Thyroid gland (tissue), 4 donors: Measurements from ENCODE around the gene BICDL2. TPM values are rescaled to one million over a fixed set of nuclear protein-coding genes. Genes with fewer than 3 reads are reported as not detected.

Experiments used
- DNase-seq, 2 donors: peaks; one replicate each; pipeline ENCODE4 v3.0.0-alpha.2; 2019
- H3K27ac ChIP-seq, 3 donors: fragments of 200-600 bp; sonication (generic); 1 replicate in 2 of 3; 2 replicates in 1 of 3; pipeline ENCODE4 v1.5.1; 2016 to 2019; ENCODE audit warnings: mild to moderate bottlenecking in 1 of 3, moderate library complexity in 1 of 3
- H3K27me3 ChIP-seq: fragments of 200-600 bp; sonication (generic); one replicate; pipeline ENCODE4 v1.5.1; 2019
- H3K36me3 ChIP-seq, 2 donors: fragments of 200-600 bp; sonication (generic); one replicate each; pipeline ENCODE4 v1.5.1; 2016 to 2019
- H3K4me1 ChIP-seq, 2 donors: fragments of 200-600 bp; sonication (generic); one replicate each; pipeline ENCODE4 v1.5.1; 2017 to 2019
- H3K4me3 ChIP-seq, 3 donors: fragments of 200-600 bp; sonication (generic); replicated peaks in 1 of 3; 1 replicate in 2 of 3; 2 replicates in 1 of 3; pipeline ENCODE4 v1.5.1; 2016; ENCODE audit warnings: mild to moderate bottlenecking in 1 of 3
- H3K9me3 ChIP-seq: fragments of 200-600 bp; sonication (generic); one replicate; pipeline ENCODE4 v1.5.1; 2017
- CTCF ChIP-seq, 6 experiments: fragments of 200-600 bp in 3 of 6; fragments of 450-650 bp in 3 of 6; sonication (generic) in 3 of 6; IDR thresholded peaks; one replicate each; pipeline ENCODE4 v1.5.1; 2016 to 2019; ENCODE audit warnings: antibody characterized with exemption in 6 of 6, mild to moderate bottlenecking in 2 of 6, inconsistent platforms in 1 of 6, moderate library complexity in 1 of 6
- POLR2A ChIP-seq, 2 donors: fragments of 450-650 bp; IDR thresholded peaks; one replicate each; pipeline ENCODE4 v1.6.1; 2017; ENCODE audit warnings: antibody characterized with exemption in 2 of 2, mild to moderate bottlenecking in 2 of 2, moderate library complexity in 1 of 2
- WGBS, 2 donors: methylation state at CpG; one replicate each; pipeline ENCODE4 v1.1.5; 2017; 5-methylcytosine and 5-hydroxymethylcytosine counted together
- intact Hi-C: fragments of 100-400 bp; cut with DNase I; formaldehyde crosslinking; loops from one replicate; pipeline ENCODE4 v1.15.1; 2023
- total RNA-seq, 4 donors: library from RNA; depleted of rRNA; stranded (reverse); fragments of >200 nt; gene quantifications; one replicate each; pipeline ENCODE4 v1.2.3, GENCODE V29; 2016

Gene BICDL2
- total RNA-seq, 4 donors from 2014 or later, result 7.3 to 17.8 (median 14.6) TPM

GRCh38 chr16:3044708-3045107 lies 8.0 kb upstream of the BICDL2 start:
- Histone ChIP-seq H3K27ac (no peak overlapping the region), H3K4me1 (peaks cover 10 to 20% of the 10 kb centered on the region in 2 donors), H3K9me3 (no peaks in the 10 kb centered on the region), H3K27me3 (peaks cover 31% of the 10 kb centered on the region), H3K36me3 (no peaks in the 10 kb centered on the region), H3K4me3 (no peak overlapping the region)
- no peak for DNase-seq
- WGBS, 2 donors, result 86 to 89% methylated on average over 6 of the region's 6 CpGs
- intact Hi-C loops, result no loop called here
- TF ChIP-seq CTCF (IDR thresholded peaks at IDR 0.05) (no peak), POLR2A (IDR thresholded peaks at IDR 0.05) (no peak)

- peaks cover 13 to 26% of the 10 kb centered on the region in 2 donors for H3K4me1 ChIP-seq
- TF ChIP-seq CTCF (IDR thresholded peaks at IDR 0.05) (no peak), POLR2A (IDR thresholded peaks at IDR 0.05) (no peak)
- no peaks in the 10 kb centered on the region for H3K9me3 ChIP-seq
- no peak overlapping the region for H3K27ac ChIP-seq
- DNase-seq, result no peak
- H3K36me3 ChIP-seq, result no peaks in the 10 kb centered on the region
- WGBS, 2 donors, result 83 to 91% methylated on average over 3 of the region's 3 CpGs
- intact Hi-C loops, result no loop called here
- H3K4me3 ChIP-seq, result no peak overlapping the region
- peaks cover 31% of the 10 kb centered on the region for H3K27me3 ChIP-seq
These were observed 5.6 kb upstream of the BICDL2 start for GRCh38 chr16:3042376-3042775.

GRCh38 chr16:3038896-3039295 lies 2.2 kb upstream of the BICDL2 start:
- Histone ChIP-seq H3K27me3 (peaks cover under 1% of the 10 kb centered on the region), H3K9me3 (no peaks in the 10 kb centered on the region)
- intact Hi-C loops, result no loop called here

GRCh38 chr16:3038256-3038655 lies 1.5 kb upstream of the BICDL2 start:
- H3K27me3 ChIP-seq, result no peaks in the 10 kb centered on the region

More at GRCh38 chr16:3038896-3039295, 2.2 kb upstream of the BICDL2 start:
- H3K4me1 ChIP-seq, result peaks cover 3 to 14% of the 10 kb centered on the region in 2 donors
- H3K4me3 ChIP-seq, result no peak overlapping the region
- 82 to 83% methylated on average over 5 of the region's 5 CpGs for WGBS, 2 donors
- H3K27ac ChIP-seq, result no peak overlapping the region
- H3K36me3 ChIP-seq, result no peaks in the 10 kb centered on the region
- DNase-seq, result no peak
- TF ChIP-seq POLR2A (IDR thresholded peaks at IDR 0.05) (no peak), CTCF (IDR thresholded peaks at IDR 0.05) (no peak)

More at GRCh38 chr16:3038256-3038655, 1.5 kb upstream of the BICDL2 start:
- 18 to 44% methylated on average over 4 to 11 of the region's 11 CpGs for WGBS, 2 donors
- Histone ChIP-seq H3K27ac (no peak overlapping the region), H3K9me3 (no peaks in the 10 kb centered on the region), H3K4me3 (no peak overlapping the region), H3K36me3 (no peaks in the 10 kb centered on the region), H3K4me1 (peaks cover 3 to 14% of the 10 kb centered on the region in 2 donors)
- intact Hi-C loops, result no loop called here
- DNase-seq, result peak; percentile 76
- TF ChIP-seq CTCF (IDR thresholded peaks at IDR 0.05) (no peak), POLR2A (IDR thresholded peaks at IDR 0.05) (no peak)
